ENCODE data around the gene CDHR5.

CDHR5 gene

DNA sequence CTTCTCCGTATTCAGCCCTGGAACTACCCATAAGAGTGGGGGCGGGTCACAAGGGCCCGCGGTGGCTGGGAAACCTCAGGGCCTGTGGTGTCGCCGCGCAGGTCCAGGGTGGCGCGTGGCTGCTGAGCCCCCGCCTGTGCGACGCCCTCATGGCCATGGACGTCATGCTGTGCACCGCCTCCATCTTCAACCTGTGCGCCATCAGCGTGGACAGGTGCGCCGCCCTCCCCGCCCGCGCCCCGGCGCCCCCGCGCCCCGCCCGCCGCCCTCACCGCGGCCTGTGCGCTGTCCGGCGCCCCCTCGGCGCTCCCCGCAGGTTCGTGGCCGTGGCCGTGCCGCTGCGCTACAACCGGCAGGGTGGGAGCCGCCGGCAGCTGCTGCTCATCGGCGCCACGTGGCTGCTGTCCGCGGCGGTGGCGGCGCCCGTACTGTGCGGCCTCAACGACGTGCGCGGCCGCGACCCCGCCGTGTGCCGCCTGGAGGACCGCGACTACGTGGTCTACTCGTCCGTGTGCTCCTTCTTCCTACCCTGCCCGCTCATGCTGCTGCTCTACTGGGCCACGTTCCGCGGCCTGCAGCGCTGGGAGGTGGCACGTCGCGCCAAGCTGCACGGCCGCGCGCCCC lies 14.7 kb upstream of the CDHR5 start:
- H4K20me1 ChIP-seq (ENCODE audit: control insufficient read depth, insufficient read depth, low read depth, low read length), result no peaks in the 10 kb centered on the region
- no peak overlapping the region for H3K27ac ChIP-seq (ENCODE audit: low read depth, low read length)
- H3K9me3 ChIP-seq (ENCODE audit: control insufficient read depth, insufficient read depth, low read length), result no peaks in the 10 kb centered on the region
- H3K9me2 ChIP-seq (replicated peaks; ENCODE audit: control insufficient read depth, low read length), result no peaks in the 10 kb centered on the region
- H3K4me2 ChIP-seq (ENCODE audit: low read length), result no peak overlapping the region
- H3K36me3 ChIP-seq (ENCODE audit: control insufficient read depth, low read length), result no peaks in the 10 kb centered on the region
- TF ChIP-seq, protein P1, sequence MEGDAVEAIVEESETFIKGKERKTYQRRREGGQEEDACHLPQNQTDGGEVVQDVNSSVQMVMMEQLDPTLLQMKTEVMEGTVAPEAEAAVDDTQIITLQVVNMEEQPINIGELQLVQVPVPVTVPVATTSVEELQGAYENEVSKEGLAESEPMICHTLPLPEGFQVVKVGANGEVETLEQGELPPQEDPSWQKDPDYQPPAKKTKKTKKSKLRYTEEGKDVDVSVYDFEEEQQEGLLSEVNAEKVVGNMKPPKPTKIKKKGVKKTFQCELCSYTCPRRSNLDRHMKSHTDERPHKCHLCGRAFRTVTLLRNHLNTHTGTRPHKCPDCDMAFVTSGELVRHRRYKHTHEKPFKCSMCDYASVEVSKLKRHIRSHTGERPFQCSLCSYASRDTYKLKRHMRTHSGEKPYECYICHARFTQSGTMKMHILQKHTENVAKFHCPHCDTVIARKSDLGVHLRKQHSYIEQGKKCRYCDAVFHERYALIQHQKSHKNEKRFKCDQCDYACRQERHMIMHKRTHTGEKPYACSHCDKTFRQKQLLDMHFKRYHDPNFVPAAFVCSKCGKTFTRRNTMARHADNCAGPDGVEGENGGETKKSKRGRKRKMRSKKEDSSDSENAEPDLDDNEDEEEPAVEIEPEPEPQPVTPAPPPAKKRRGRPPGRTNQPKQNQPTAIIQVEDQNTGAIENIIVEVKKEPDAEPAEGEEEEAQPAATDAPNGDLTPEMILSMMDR (IDR thresholded peaks at IDR 0.05; ENCODE audit: low read depth, low read length, poor library complexity, severe bottlenecking), result no peak
- no peak for TF ChIP-seq EZH2phosphoT487 (IDR thresholded peaks at IDR 0.05; ENCODE audit: borderline replicate concordance, low read length)
- no peaks in the 10 kb centered on the region for H3K4me1 ChIP-seq (ENCODE audit: control insufficient read depth, low read length)
- no peaks in the 10 kb centered on the region for H3K79me2 ChIP-seq (ENCODE audit: control insufficient read depth, low read length)
- H3K27me3 ChIP-seq (ENCODE audit: control insufficient read depth, low read length), result no peaks in the 10 kb centered on the region
- no peak overlapping the region for H3K4me3 ChIP-seq (ENCODE audit: low read length)
- no peaks in the 10 kb centered on the region for H3F3A ChIP-seq (ENCODE audit: control insufficient read depth, insufficient read depth)

DNA sequence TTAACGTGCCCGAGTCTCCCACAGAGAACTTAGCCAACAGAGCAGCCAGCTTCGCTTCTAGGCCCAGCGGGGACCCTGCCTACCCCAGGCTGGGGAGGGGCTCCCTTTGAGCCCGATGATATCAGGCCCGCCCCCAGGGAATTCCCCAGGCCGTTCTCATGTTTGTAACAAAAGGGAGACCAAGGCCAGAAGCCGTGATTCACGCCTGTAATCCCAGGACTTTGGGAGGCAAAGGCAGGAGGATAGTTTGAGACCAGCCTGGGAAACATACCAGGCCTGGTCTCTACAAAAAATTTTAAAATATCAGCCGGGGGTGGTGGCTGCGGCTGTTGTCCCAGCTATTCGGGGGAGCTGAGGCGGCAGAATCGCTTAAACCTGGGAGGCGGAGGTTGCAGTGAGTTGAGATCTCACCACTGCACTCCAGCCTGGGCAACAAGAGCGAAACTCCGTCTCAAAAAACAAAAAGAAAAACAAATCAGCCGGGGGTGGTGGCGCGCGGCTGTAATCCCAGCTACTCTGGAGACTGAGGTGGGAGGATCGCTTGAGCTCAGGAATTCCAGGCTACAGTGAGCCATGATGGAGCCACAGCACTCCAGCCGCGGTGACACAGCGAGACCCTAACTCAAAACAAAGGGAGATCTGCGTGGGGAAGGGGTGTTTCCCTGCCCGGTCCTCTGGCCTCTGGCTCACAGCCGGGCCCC lies 14.0 kb upstream of the CDHR5 start:
- H3K27ac ChIP-seq (ENCODE audit: low read depth, low read length), result no peak overlapping the region
- H3F3A ChIP-seq (ENCODE audit: control insufficient read depth, insufficient read depth), result no peaks in the 10 kb centered on the region
- no peak overlapping the region for H3K4me2 ChIP-seq (ENCODE audit: low read length)
- H3K79me2 ChIP-seq (ENCODE audit: control insufficient read depth, low read length), result no peaks in the 10 kb centered on the region
- no peaks in the 10 kb centered on the region for H3K27me3 ChIP-seq (ENCODE audit: control insufficient read depth, low read length)
- H3K9me2 ChIP-seq (replicated peaks; ENCODE audit: control insufficient read depth, low read length), result no peaks in the 10 kb centered on the region
- H3K4me3 ChIP-seq (ENCODE audit: low read length), result no peak overlapping the region
- no peaks in the 10 kb centered on the region for H4K20me1 ChIP-seq (ENCODE audit: control insufficient read depth, insufficient read depth, low read depth, low read length)
- no peaks in the 10 kb centered on the region for H3K4me1 ChIP-seq (ENCODE audit: control insufficient read depth, low read length)
- no peaks in the 10 kb centered on the region for H3K36me3 ChIP-seq (ENCODE audit: control insufficient read depth, low read length)
- H3K9me3 ChIP-seq (ENCODE audit: control insufficient read depth, insufficient read depth, low read length), result no peaks in the 10 kb centered on the region
- TF ChIP-seq, protein P1 (IDR thresholded peaks at IDR 0.05; ENCODE audit: low read depth, low read length, poor library complexity, severe bottlenecking), result no peak
- TF ChIP-seq EZH2phosphoT487 (IDR thresholded peaks at IDR 0.05; ENCODE audit: borderline replicate concordance, low read length), result no peak

DNA sequence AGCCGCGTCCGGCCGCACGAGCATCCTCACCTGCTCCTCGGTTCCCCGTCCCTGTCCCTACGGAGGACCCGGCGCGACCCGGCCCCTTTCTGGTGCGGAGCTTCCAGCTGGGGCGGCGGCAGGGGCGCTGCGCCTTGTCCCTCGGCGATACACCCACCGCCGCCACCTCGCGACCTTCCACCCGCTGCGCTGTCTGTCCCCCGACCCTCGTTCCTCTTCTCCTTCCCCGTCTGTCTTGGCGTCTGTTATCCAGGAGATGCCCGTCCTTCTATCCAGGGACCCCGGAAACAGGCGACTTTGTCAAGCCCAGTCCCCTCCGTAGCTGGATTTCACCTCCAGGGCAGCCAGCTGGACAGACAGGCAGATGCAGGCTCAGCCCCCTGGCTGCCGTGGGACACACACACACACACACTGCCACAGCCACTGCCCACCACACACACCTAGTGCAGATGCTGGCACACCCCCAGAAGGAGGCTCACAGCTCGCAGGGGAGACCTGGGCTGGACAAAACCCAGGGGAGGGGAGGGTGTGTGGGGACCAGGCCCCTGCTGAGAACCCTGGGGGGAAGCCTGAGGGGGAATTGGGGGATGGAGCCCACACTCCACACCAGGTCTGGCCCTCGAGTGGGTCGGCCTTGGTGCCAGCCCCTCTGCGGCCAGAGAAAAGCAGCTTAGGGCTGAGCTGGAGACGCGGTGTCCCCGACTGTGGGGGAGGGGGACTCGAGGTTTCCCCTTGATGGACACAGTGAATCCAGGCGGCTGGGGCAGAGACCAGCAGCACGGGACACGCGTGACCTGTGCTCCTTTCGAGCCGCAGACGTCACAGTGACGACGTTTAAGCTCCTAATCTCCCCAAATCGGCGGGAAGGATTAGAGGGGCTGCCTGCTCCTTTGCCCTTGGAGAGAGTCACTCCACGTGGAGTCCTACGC lies 13.1 kb upstream of the CDHR5 start:
- H3K4me1 ChIP-seq (ENCODE audit: control insufficient read depth, low read length), result no peaks in the 10 kb centered on the region
- H3K9me2 ChIP-seq (replicated peaks; ENCODE audit: control insufficient read depth, low read length), result no peaks in the 10 kb centered on the region
- no peaks in the 10 kb centered on the region for H4K20me1 ChIP-seq (ENCODE audit: control insufficient read depth, insufficient read depth, low read depth, low read length)
- no peak overlapping the region for H3K4me2 ChIP-seq (ENCODE audit: low read length)
- H3K27me3 ChIP-seq (ENCODE audit: control insufficient read depth, low read length), result no peaks in the 10 kb centered on the region
- H3K36me3 ChIP-seq (ENCODE audit: control insufficient read depth, low read length), result no peaks in the 10 kb centered on the region
- H3K27ac ChIP-seq (ENCODE audit: low read depth, low read length), result no peak overlapping the region
- TF ChIP-seq, protein P1 (IDR thresholded peaks at IDR 0.05; ENCODE audit: low read depth, low read length, poor library complexity, severe bottlenecking), result no peak
- TF ChIP-seq EZH2phosphoT487 (IDR thresholded peaks at IDR 0.05; ENCODE audit: borderline replicate concordance, low read length), result no peak
- no peak overlapping the region for H3K4me3 ChIP-seq (ENCODE audit: low read length)
- no peaks in the 10 kb centered on the region for H3F3A ChIP-seq (ENCODE audit: control insufficient read depth, insufficient read depth)
- H3K79me2 ChIP-seq (ENCODE audit: control insufficient read depth, low read length), result no peaks in the 10 kb centered on the region
- no peaks in the 10 kb centered on the region for H3K9me3 ChIP-seq (ENCODE audit: control insufficient read depth, insufficient read depth, low read length)
